OCI-LY3 (cell line): ENCODE measurements around the gene HPS1.

Experiments used
- EZH2phosphoT487 ChIP-seq: fragments of 200-600 bp; shearing (Covaris generic); IDR thresholded peaks from 2 replicates; pipeline ENCODE4 v1.6.1; 2018; ENCODE audit warnings: antibody characterized with exemption, mixed run types, low read depth
- TF ChIP-seq, protein P1 (sequence below): fragments of 200-600, 300-600 bp; sonication (generic); IDR thresholded peaks from 2 replicates; pipeline ENCODE4 v1.5.1; 2014; ENCODE audit warnings: antibody characterized with exemption, low read length, low read depth

DNA sequence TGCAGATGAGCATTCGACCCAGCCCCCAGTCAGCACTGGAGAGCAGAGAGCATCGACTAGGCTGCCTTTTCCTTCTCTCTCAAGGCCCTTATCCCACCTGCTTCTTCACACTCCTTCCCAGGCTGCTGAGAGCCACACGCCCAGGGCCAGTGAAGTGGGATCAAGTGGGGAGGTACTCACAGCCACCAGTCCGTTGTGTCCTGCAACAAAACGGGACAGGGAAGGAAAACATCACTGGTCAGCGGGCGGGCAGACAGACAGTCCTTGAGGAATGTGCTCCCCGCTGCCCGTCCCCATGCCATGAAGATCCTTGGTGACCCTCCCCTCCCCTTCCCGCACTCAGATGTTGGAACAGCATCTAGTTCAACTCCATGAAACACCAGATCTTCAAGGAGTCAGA, 36.0 kb downstream of the HPS1 start:
- TF ChIP-seq, protein P1, sequence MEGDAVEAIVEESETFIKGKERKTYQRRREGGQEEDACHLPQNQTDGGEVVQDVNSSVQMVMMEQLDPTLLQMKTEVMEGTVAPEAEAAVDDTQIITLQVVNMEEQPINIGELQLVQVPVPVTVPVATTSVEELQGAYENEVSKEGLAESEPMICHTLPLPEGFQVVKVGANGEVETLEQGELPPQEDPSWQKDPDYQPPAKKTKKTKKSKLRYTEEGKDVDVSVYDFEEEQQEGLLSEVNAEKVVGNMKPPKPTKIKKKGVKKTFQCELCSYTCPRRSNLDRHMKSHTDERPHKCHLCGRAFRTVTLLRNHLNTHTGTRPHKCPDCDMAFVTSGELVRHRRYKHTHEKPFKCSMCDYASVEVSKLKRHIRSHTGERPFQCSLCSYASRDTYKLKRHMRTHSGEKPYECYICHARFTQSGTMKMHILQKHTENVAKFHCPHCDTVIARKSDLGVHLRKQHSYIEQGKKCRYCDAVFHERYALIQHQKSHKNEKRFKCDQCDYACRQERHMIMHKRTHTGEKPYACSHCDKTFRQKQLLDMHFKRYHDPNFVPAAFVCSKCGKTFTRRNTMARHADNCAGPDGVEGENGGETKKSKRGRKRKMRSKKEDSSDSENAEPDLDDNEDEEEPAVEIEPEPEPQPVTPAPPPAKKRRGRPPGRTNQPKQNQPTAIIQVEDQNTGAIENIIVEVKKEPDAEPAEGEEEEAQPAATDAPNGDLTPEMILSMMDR: no peak
- no peak for TF ChIP-seq EZH2phosphoT487
